Measurements from ENCODE around the gene ASAP3.
A peak's percentile ranks its signal among the peaks of the same experiment; 100 is the strongest.
"Not testable (repeated sequence)": the region's sequence is repeated elsewhere in the genome, so short reads cannot be mapped to it uniquely, and the experiment has no call there.

ASAP3 gene

DNA sequence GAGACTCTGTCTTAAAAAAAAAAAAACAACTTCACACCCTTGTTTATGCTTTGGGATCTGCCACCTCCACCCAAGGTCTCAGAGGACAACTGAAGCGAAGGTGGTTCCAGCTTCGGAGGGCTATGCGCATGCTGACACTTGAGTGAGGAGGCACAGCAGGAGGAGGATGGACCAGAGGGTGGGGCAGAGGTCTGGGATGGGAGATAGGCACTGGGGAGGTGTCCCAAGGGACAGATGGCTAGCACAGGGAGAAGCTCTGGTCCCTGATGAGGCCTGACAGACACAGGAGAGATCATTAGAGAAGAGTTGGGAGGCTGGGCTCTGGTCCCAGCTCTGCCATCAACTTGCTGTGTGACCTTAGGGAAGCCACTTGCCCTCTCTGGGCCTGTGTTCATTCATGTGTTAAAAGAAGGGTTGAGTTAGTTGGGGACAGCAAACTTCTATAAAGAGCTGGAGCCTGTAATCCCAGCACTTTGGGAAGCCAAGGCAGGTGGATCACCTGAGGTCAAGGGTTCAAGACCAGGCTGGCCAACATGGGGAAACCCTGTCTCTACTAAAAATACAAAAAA lies 30.2 kb upstream of the ASAP3 start:
- DNase-seq, result no peak

DNA sequence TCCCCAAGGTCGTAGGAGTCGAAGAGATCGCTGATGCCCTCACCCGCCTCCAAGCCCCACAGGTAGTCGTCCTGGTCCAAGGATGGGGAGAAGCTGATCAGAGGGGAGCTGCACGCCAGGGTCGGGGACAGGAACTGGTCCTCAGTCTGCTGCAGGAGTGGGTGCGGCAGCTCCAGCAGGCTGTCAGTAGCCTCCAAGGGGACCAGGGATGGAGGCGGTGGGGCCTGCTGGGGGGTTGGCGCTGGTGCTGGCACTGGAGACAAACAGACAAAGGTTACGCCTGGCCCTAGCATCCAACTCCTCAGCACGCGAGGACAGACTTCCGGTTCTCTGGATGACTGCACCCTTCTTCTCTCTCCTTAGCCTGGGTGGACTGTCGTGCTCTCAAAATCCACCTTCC lies 25.9 kb upstream of the ASAP3 start:
- no peak for DNase-seq

DNA sequence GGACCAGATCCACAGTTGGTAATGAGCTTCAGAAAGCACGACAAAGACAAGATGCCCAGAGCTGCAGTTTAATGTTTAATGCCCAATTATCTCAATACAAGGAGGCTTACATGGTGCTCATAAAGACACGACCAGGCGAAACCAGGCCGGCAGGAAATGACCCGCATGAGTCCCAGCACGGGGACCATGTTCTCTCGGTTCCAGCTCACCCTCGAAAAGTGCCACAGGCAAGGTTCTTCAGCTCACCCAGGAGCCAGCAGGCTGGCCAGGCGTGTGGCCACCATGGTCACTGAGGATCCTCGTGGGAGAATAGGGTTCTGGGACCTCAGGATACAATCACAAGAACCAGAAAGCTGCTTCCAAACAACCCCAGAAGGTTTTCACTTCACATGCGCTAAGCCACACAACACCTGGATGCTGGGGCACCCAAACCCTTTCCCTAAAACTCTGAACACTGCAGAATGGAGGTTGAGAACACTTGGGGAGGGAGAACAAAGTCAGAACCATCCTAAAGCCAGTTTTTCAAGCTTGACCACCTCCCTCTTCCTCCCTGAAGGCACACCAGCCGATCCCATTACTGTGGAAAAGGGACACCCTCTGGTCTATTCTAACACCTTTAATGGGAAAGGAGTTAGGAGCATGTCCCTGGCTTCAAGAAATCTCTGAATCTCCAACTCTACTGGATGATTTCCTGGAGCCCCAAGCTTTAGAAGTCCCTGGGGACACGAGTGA lies 22.6 kb upstream of the ASAP3 start:
- DNase-seq, result no peak

DNA sequence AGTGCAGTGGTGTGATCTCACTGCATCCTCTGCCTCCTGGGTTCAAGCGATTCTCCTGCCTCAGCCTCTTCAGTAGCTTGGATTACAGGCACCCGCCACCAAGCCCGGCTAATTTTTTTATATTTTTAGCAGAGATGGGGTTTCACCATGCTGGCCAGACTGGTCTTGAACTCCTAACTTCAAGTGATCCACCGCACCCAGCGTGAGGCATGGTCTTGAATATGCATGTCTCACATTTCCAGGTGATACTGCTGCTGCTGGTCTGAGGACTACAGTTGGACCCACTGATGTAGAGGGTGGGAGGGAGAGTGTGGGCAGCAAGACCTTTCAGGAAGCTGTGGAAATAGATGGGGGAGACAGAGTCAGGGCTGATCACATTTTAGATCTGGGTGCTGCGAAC lies 21.9 kb upstream of the ASAP3 start:
- DNase-seq, result no peak

DNA sequence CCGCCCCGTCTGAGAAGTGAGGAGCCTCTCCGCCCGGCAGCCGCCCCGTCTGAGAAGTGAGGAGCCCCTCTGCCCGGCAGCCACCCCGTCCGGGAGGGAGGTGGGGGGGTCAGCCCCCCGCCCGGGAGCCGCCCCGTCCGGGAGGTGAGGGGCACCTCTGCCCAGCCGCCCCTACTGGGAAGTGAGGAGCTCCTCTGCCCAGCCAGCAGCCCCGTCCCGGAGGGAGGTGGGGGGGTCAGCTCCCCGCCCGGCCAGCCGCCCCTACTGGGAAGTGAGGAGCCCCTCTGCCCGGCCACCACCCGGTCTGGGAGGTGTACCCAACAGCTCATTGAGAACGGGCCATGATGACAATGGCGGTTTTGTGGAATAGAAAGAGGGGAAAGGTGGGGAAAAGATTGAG lies 20.2 kb upstream of the ASAP3 start:
- DNase-seq, result not testable (repeated sequence)

- no peak for DNase-seq
These were observed 19.0 kb upstream of the ASAP3 start for GRCh38 chr1:23502951-23503350.

DNA sequence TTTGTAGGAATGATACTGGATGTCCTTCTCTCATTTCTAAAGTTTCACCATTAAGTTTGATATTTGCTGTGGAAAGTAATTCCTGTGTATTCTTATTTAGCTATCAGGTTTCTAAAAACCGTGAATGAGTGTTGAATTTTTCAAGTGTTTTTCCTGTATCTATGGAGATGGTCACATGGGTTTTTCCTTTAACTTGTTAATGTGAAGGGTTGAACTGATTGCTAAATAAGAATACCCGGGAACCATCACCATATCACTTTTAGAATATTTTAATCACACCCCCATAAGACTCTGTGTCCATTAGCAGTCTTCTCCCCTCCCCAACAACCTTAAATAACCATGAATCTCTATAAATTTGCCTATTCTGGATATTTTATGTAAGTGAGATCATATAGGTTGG lies 16.5 kb upstream of the ASAP3 start:
- DNase-seq, result no peak

GRCh38 chr1:23497777-23498439 lies 13.9 kb upstream of the ASAP3 start:
- DNase-seq, result no peak

DNA sequence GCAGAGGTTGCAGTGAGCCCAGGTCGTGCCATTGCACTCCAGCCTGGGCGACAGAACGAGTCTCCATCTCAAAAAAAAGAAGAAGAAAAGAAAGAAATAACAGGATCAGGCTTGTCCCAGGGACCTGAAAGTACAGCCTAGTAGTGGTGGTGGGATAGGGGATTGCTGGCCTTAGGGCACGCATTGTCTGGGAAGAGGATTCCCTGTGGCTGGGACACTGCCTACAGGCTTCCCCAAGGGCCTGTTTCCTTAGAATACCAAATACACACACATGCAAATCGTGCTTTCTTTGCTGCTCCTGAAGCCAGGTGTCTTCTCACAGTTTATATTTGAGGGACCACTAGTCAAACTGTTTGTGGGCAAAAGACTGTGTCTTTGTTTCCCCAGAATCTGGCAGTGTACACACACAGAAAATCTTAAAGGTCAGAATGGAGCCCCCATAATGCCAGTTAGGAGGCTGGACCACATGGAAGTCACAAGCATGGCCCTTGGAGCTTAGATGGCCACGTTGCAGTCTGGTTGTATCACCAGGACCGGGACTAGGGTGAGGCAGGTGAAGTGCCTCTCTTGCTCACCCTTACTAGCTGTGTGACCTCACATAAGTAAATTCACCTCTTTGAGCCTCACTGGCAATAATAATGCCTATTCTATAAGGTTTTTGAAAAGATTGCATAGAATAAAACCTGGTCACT lies 12.7 kb upstream of the ASAP3 start:
- DNase-seq, result no peak

DNA sequence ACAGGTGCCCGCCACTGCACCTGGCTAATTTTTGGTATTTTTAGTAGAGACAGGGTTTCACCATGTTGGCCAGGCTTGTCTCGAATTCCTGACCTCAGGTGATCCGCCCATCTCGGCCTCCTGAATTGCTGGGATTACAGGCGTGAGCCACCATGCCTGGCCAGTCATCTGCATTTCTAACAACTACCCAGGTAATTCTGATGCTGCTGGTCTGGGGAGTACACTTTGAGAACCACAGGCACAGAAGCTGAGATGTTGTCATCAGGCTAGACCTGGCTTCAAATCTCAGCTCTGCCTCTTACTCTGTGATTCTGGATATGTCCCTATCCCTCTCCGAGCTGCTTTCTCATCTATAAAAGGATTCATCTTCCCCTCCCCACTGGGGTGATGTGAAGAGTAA lies 10.9 kb upstream of the ASAP3 start:
- DNase-seq, result not testable (repeated sequence)

GRCh38 chr1:23492776-23493175 lies 8.8 kb upstream of the ASAP3 start:
- not testable (repeated sequence) for DNase-seq

DNA sequence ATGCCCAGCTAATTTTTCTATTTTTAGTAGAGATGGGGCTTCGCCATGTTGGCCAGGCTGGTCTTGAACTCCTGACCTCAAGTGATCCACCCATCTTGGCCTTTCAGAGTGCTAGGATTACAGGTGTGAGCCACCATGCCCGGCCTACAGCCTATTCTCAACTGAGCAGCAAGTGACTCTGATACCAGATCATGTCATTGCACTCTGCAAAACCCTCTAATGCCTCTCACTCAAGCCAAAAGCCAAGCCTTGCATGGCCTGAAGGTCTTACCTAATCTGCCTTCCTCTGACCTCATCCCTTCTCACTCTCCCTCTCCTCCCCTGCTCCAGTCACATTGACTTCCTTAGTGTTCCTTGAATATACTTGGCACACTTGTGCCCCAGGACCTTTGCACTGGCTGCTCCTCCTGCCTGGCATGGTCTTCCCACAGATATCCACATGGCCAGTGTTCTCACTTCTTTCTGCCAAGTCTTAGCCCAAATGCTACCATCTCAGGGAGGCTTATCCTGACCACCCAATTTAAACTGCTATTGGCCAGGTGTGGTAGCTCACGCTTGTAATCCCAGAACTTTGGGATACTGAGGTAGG lies 8.2 kb upstream of the ASAP3 start:
- no peak for DNase-seq

GRCh38 chr1:23489842-23490241 lies 5.9 kb upstream of the ASAP3 start:
- DNase-seq, result no peak

GRCh38 chr1:23485002-23485332 lies 988 bp upstream of the ASAP3 start:
- DNase-seq, result no peak

DNA sequence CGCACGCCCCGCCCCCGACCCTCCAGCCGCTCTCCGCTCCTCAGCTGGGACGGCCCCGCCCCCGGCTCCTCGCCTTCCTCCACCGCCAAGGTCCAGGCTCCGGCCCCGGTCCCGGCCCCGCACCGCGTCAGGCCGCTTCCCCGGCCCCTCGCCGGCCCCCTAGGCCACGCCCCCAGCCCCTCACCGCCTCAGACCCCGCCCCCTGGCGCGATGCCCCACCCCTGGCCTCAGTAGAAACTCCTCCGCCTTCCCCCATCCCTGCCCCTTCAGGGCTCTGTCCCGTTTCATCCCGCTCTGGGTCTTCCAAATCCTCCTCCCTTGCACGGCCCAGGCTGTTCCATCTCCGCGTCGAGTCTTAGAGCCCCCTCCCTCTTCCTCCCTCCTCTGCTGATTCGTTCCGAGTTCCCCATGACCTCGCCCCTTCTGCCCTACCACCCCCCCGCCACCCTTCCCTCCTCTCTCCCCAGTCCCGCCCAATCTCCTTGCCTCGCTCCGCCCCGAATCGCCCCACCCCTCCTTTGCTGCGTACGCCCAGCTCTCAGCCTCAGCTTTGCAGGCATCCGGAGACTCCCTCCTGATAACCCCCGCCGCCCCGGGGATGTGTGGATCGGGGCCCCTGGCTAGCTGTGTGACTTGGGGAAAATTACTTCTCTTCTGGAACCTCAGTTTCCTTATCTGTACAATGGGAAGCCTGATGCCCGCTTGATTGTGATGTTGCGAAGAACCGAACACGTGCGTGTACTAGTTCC lies 448 bp upstream of the ASAP3 start:
- DNase-seq, result peak; percentile 73

- no peak for DNase-seq
These were observed 2.1 kb downstream of the ASAP3 start for GRCh38 chr1:23481904-23482303.

DNA sequence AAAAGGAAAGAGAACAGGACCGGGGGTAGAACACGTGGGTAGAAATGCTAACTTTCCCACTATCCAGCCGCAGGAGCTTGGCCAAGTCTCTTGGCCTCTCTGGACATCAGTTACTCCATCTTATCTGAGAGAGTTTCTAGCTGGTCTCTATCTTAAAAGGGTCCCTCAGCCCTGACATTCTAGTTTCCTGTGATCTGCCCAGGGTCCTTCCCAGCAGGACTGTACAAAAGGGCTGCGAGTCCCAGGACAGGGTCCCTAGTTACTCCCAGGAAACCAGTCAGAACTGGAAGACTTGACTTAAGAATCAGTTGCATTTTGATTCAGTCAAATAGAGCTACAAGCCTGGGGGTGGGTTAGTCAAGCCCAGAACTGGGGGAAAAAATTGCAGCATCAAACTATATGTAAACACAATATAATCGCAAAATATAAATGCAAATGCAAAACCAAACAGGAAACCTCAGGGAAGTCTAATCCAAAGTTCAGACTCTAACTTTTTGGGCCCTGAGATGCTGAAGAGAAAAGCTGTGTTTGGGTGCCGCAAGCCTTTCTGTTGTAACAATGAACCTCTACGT lies 2.9 kb downstream of the ASAP3 start:
- no peak for DNase-seq

GRCh38 chr1:23480187-23481025 lies 3.6 kb downstream of the ASAP3 start:
- DNase-seq, result no peak

GRCh38 chr1:23479666-23479941 lies 4.4 kb downstream of the ASAP3 start:
- no peak for DNase-seq

- DNase-seq, result no peak
These were observed 4.9 kb downstream of the ASAP3 start for GRCh38 chr1:23478896-23479665.

Data from GOT3 (cell line).